HCT116 (cell line): Measurements from ENCODE around the gene CASP12. TPM values are rescaled to one million over a fixed set of nuclear protein-coding genes. Genes with fewer than 3 reads are reported as not detected.

ENCODE experiments used
- ATAC-seq: fragments of 200-7000 bp; cut with Tn5 transposase; 2 replicates; pipeline ENCODE4 v1.9.1; 2020; ENCODE audit warnings: mild to moderate bottlenecking, moderate library complexity
- BruUV-seq: library from RNA; stranded (reverse); fragments of 400-500 nt; replicated peaks from 2 replicates; lab custom pipeline; 2021; lab: Mats Ljungman, UMichigan
- CTCF ChIA-PET: fragments of 300-600 bp; sonication (Branson Sonifier 250); formaldehyde crosslinking; loops from one replicate; lab custom pipeline; 2021; ENCODE audit warnings: antibody characterized with exemption; lab: Charles Lee
- POLR2A ChIA-PET: fragments of 300-600, 350-600 bp; sonication (Branson Sonifier 250); formaldehyde crosslinking; loops from one replicate; lab custom pipeline; 2021; ENCODE audit warnings: antibody characterized with exemption; lab: Charles Lee
- RAD21 ChIA-PET, 2 experiments: fragments of 300-600 bp; sonication (Branson Sonifier 250); formaldehyde crosslinking; loops; one replicate each; lab custom pipeline; 2023; ENCODE audit warnings: low total read pairs in 2 of 2; ENCODE audit not compliant: uncharacterized antibody in 2 of 2, unreplicated experiment in 2 of 2, low non-redundant PET in 1 of 2; lab: Charles Lee
- DNase-seq: peaks from one replicate; pipeline ENCODE4 v3.0.0-alpha.2; 2010; ENCODE audit warnings: low read depth, low spot score
- H2AFZ ChIP-seq: fragments of 200-600 bp; shearing (Covaris generic), sonication (generic); 2 replicates; pipeline ENCODE4 v1.6.1; 2017; ENCODE audit warnings: low read depth, mixed run types, mixed read lengths, antibody characterized with exemption, low read length; ENCODE audit not compliant: poor library complexity, severe bottlenecking
- H3K27ac ChIP-seq: 2 replicates; pipeline ENCODE4 v1.5.1; 2012; ENCODE audit warnings: low read depth, low read length
- H3K27me3 ChIP-seq: fragments of 200-600 bp; sonication (generic); 2 replicates; pipeline ENCODE4 v1.6.1; 2016; ENCODE audit warnings: mixed run types, low read length, mixed read lengths; ENCODE audit not compliant: insufficient read depth
- H3K36me3 ChIP-seq, 2 experiments: fragments of 200-500 bp in 1 of 2; fragments of 200-600 bp in 1 of 2; sonication (Bioruptor generic) in 1 of 2; sonication (generic) in 1 of 2; 2 replicates each; pipeline versions ENCODE4 v1.5.1 to v1.6.1; 2014 to 2016; ENCODE audit warnings: low read length in 2 of 2, inconsistent platforms in 1 of 2, mixed read lengths in 1 of 2, mixed run types in 1 of 2; ENCODE audit not compliant: insufficient read depth in 2 of 2, control insufficient read depth in 1 of 2
- H3K4me1 ChIP-seq, 2 experiments: fragments of 200-600 bp in 1 of 2; sonication (generic) in 1 of 2; 2 replicates each; pipeline versions ENCODE4 v1.5.1 to v1.6.1; 2012 to 2017; ENCODE audit warnings: low read length in 2 of 2, inconsistent platforms in 1 of 2, mild to moderate bottlenecking in 1 of 2, mixed read lengths in 1 of 2, mixed run types in 1 of 2, moderate library complexity in 1 of 2; ENCODE audit not compliant: insufficient read depth in 2 of 2, control insufficient read depth in 1 of 2
- H3K4me2 ChIP-seq: fragments of 200-600 bp; sonication (generic); 2 replicates; pipeline ENCODE4 v1.6.1; 2017; ENCODE audit warnings: mixed run types, low read length, mixed read lengths
- H3K4me3 ChIP-seq, 2 experiments: fragments of 200-600 bp in 1 of 2; sonication (generic) in 1 of 2; replicated peaks in 1 of 2; 2 replicates each; pipeline ENCODE4 v1.5.1; 2011 to 2016; ENCODE audit warnings: low read length in 2 of 2, control low read depth in 1 of 2, low read depth in 1 of 2, mild to moderate bottlenecking in 1 of 2, mixed read lengths in 1 of 2, mixed run types in 1 of 2
- H3K79me2 ChIP-seq: fragments of 200-600 bp; sonication (generic); 2 replicates; pipeline ENCODE4 v1.6.1; 2017; ENCODE audit warnings: mild to moderate bottlenecking, mixed run types, low read length, moderate library complexity, mixed read lengths; ENCODE audit not compliant: insufficient read depth
- H3K9ac ChIP-seq: fragments of 200-600 bp; sonication (generic); 2 replicates; pipeline ENCODE4 v1.6.1; 2016; ENCODE audit warnings: low read length, mixed read lengths
- H3K9me2 ChIP-seq: fragments of 200-600 bp; sonication (generic), shearing (Covaris generic); 2 replicates; pipeline ENCODE4 v1.6.1; 2017; ENCODE audit warnings: mixed run types, mild to moderate bottlenecking, moderate library complexity; ENCODE audit not compliant: insufficient read depth
- H3K9me3 ChIP-seq, 2 experiments: fragments of 200-500 bp in 1 of 2; fragments of 200-600 bp in 1 of 2; sonication (Bioruptor generic) in 1 of 2; sonication (generic) in 1 of 2; 2 replicates each; pipeline ENCODE4 v1.6.1; 2014 to 2017; ENCODE audit warnings: low read length in 2 of 2, mixed read lengths in 2 of 2, inconsistent platforms in 1 of 2, low read depth in 1 of 2, mild to moderate bottlenecking in 1 of 2, mixed run types in 1 of 2, moderate library complexity in 1 of 2; ENCODE audit not compliant: control insufficient read depth in 1 of 2, insufficient read depth in 1 of 2
- H4K20me1 ChIP-seq: fragments of 200-600 bp; sonication (generic), shearing (Covaris generic); 2 replicates; pipeline ENCODE4 v1.6.1; 2017; ENCODE audit warnings: mixed run types, mild to moderate bottlenecking, moderate library complexity; ENCODE audit not compliant: insufficient read depth
- ATF3 ChIP-seq: IDR thresholded peaks from 2 replicates; pipeline ENCODE4 v1.6.1; 2012
- CBX3 ChIP-seq: IDR thresholded peaks from 2 replicates; pipeline ENCODE4 v1.6.1; 2012; ENCODE audit warnings: low read depth
- CEBPB ChIP-seq: IDR thresholded peaks from 2 replicates; pipeline ENCODE4 v1.6.1; 2012; ENCODE audit warnings: low read depth
- CTCF ChIP-seq, 3 experiments: fragments of 200-600 bp in 1 of 3; sonication (generic) in 1 of 3; IDR thresholded peaks in 2 of 3; conservative IDR thresholded peaks in 1 of 3; 2 replicates each; pipeline ENCODE4 v1.5.1; 2012 to 2017; ENCODE audit warnings: low read depth in 2 of 3, low read length in 2 of 3, antibody characterized with exemption in 1 of 3, borderline replicate concordance in 1 of 3, control low read depth in 1 of 3, mild to moderate bottlenecking in 1 of 3, mixed read lengths in 1 of 3, mixed run types in 1 of 3, moderate library complexity in 1 of 3; ENCODE audit not compliant: insufficient read depth in 1 of 3
- EGR1 ChIP-seq: IDR thresholded peaks from 2 replicates; pipeline ENCODE4 v1.6.1; 2012; ENCODE audit warnings: low read depth
- ELF1 ChIP-seq: IDR thresholded peaks from 2 replicates; pipeline ENCODE4 v1.6.1; 2012; ENCODE audit warnings: low read depth, borderline replicate concordance
- EZH2 ChIP-seq: fragments of 200-600 bp; sonication (generic); IDR thresholded peaks from 2 replicates; pipeline ENCODE4 v1.6.1; 2017; ENCODE audit warnings: antibody characterized with exemption, mixed run types
- EZH2phosphoT487 ChIP-seq: fragments of 200-600 bp; IDR thresholded peaks from 2 replicates; pipeline ENCODE4 v1.6.1; 2018; ENCODE audit warnings: antibody characterized with exemption, borderline replicate concordance
- MAX ChIP-seq: IDR thresholded peaks from 2 replicates; pipeline ENCODE4 v1.6.1; 2012
- POLR2A ChIP-seq: IDR thresholded peaks from 2 replicates; pipeline ENCODE4 v1.7.0; 2011; ENCODE audit warnings: borderline replicate concordance; ENCODE audit not compliant: insufficient read depth, insufficient read length; ENCODE audit errors: extremely low read depth
- POLR2AphosphoS5 ChIP-seq: IDR thresholded peaks from 2 replicates; pipeline ENCODE4 v1.6.1; 2011; ENCODE audit warnings: mild to moderate bottlenecking, low read depth, low read length, moderate library complexity
- RAD21 ChIP-seq: IDR thresholded peaks from 2 replicates; pipeline ENCODE4 v1.6.1; 2012; ENCODE audit warnings: low read depth, mild to moderate bottlenecking
- SIN3A ChIP-seq: IDR thresholded peaks from 2 replicates; pipeline ENCODE4 v1.6.1; 2012; ENCODE audit warnings: low read depth
- SP1 ChIP-seq: IDR thresholded peaks from 2 replicates; pipeline ENCODE4 v1.6.1; 2012; ENCODE audit warnings: low read depth
- SRF ChIP-seq: IDR thresholded peaks from 2 replicates; pipeline ENCODE4 v1.6.1; 2012; ENCODE audit warnings: low read depth
- TCF7L2 ChIP-seq: IDR thresholded peaks from 2 replicates; pipeline ENCODE4 v1.7.0; 2011; ENCODE audit warnings: borderline replicate concordance, inconsistent platforms; ENCODE audit not compliant: insufficient read depth, insufficient read length; ENCODE audit errors: extremely low read depth
- YY1 ChIP-seq: IDR thresholded peaks from 2 replicates; pipeline ENCODE4 v1.6.1; 2011; ENCODE audit warnings: low read length, low read depth, moderate library complexity, mild to moderate bottlenecking; ENCODE audit not compliant: insufficient replicate concordance; ENCODE audit errors: extremely low read depth
- ZBTB33 ChIP-seq: IDR thresholded peaks from 2 replicates; pipeline ENCODE4 v1.6.1; 2011; ENCODE audit warnings: mild to moderate bottlenecking, low read length, moderate library complexity; ENCODE audit not compliant: insufficient replicate concordance; ENCODE audit errors: extremely low read depth
- ZFX ChIP-seq: fragments of 450-650 bp; IDR thresholded peaks from 2 replicates; pipeline ENCODE4 v1.6.1; 2017
- ZNF274 ChIP-seq: fragments of 200-500 bp; sonication (Bioruptor generic); IDR thresholded peaks from 2 replicates; pipeline ENCODE4 v1.6.1; 2014; ENCODE audit warnings: mild to moderate bottlenecking, low read depth, low read length, inconsistent platforms
- intact Hi-C: fragments of 100-400 bp; cut with micrococcal nuclease; formaldehyde crosslinking; loops from 2 replicates; pipeline ENCODE4 v1.10.0; 2022
- total RNA-seq: library from RNA; stranded (reverse); gene quantifications from one replicate; pipeline ENCODE4 v1.2.1, GENCODE V29; 2021; ENCODE audit not compliant: unreplicated experiment

The CASP12 gene
- total RNA-seq, 1 experiment from 2014 or later: not detected

- TF ChIP-seq CTCF (IDR thresholded peaks at IDR 0.05 in 2 of 3, conservative IDR thresholded peaks at IDR 0.05 in 1 of 3; ENCODE audit: borderline replicate concordance in 1 of 3, insufficient read depth in 1 of 3, low read depth in 2 of 3, low read length in 2 of 3): no peak
- TF ChIP-seq ATF3: no peak
- TF ChIP-seq ELF1: no peak
Observed at GRCh38 chr11:104870910-104871309, 27.4 kb downstream of the CASP12 start (continued).

- H3K27me3 ChIP-seq: no peaks in the 10 kb centered on the region
- TF ChIP-seq ATF3 (no peak), SIN3A (no peak), EGR1 (no peak), CBX3 (no peak), CEBPB (no peak), POLR2AphosphoS5 (no peak), EZH2 (no peak), TCF7L2 (no peak), EZH2phosphoT487 (no peak), ZFX (no peak), ZBTB33 (no peak), SRF (no peak), SP1 (no peak), ZNF274 (no peak), POLR2A (no peak), RAD21 (no peak), MAX (no peak), YY1 (no peak)
- ChIA-PET CTCF (no interaction called here), POLR2A (no interaction called here), RAD21 (no interaction called here)
- no peak overlapping the region for H2AFZ ChIP-seq
- ATAC-seq: no peak
- H3K9me2 ChIP-seq: no peaks in the 10 kb centered on the region
- H3K79me2 ChIP-seq: no peaks in the 10 kb centered on the region
- no peak overlapping the region for H3K27ac ChIP-seq
- no peak overlapping the region for H3K4me2 ChIP-seq
- intact Hi-C loops: no loop called here
- H3K36me3 ChIP-seq: no peaks in the 10 kb centered on the region
- peaks cover 0 to 7% of the 10 kb centered on the region in 2 experiments; a peak in 1 of 4 replicates for H3K9me3 ChIP-seq
- H3K4me3 ChIP-seq: no peak overlapping the region
- no peak overlapping the region for H3K9ac ChIP-seq
- no peaks in the 10 kb centered on the region for H4K20me1 ChIP-seq
- BruUV-seq: no TSS peak
- no peak for DNase-seq
- H3K4me1 ChIP-seq: no peaks in the 10 kb centered on the region
Observed at GRCh38 chr11:104866815-104867214, 31.4 kb downstream of the CASP12 start.
